HCT116 (cell line): ENCODE data around the gene FMR1. TPM values are rescaled to one million over a fixed set of nuclear protein-coding genes. Genes with fewer than 3 reads are reported as not detected.
A peak's percentile ranks its signal among the peaks of the same experiment; 100 is the strongest.

Source experiments
- ATAC-seq: fragments of 200-7000 bp; cut with Tn5 transposase; 2 replicates; pipeline ENCODE4 v1.9.1; 2020; ENCODE audit warnings: mild to moderate bottlenecking, moderate library complexity
- BruUV-seq: library from RNA; stranded (reverse); fragments of 400-500 nt; replicated peaks from 2 replicates; lab custom pipeline; 2021; lab: Mats Ljungman, UMichigan
- CTCF ChIA-PET: fragments of 300-600 bp; sonication (Branson Sonifier 250); formaldehyde crosslinking; loops from one replicate; lab custom pipeline; 2021; ENCODE audit warnings: antibody characterized with exemption; lab: Charles Lee
- POLR2A ChIA-PET: fragments of 300-600, 350-600 bp; sonication (Branson Sonifier 250); formaldehyde crosslinking; loops from one replicate; lab custom pipeline; 2021; ENCODE audit warnings: antibody characterized with exemption; lab: Charles Lee
- RAD21 ChIA-PET, 2 experiments: fragments of 300-600 bp; sonication (Branson Sonifier 250); formaldehyde crosslinking; loops; one replicate each; lab custom pipeline; 2023; ENCODE audit warnings: low total read pairs in 2 of 2; ENCODE audit not compliant: uncharacterized antibody in 2 of 2, unreplicated experiment in 2 of 2, low non-redundant PET in 1 of 2; lab: Charles Lee
- DNase-seq: peaks from one replicate; pipeline ENCODE4 v3.0.0-alpha.2; 2010; ENCODE audit warnings: low read depth, low spot score
- H2AFZ ChIP-seq: fragments of 200-600 bp; shearing (Covaris generic), sonication (generic); 2 replicates; pipeline ENCODE4 v1.6.1; 2017; ENCODE audit warnings: low read depth, mixed run types, mixed read lengths, antibody characterized with exemption, low read length; ENCODE audit not compliant: poor library complexity, severe bottlenecking
- H3K27ac ChIP-seq: 2 replicates; pipeline ENCODE4 v1.5.1; 2012; ENCODE audit warnings: low read depth, low read length
- H3K27me3 ChIP-seq: fragments of 200-600 bp; sonication (generic); 2 replicates; pipeline ENCODE4 v1.6.1; 2016; ENCODE audit warnings: mixed run types, low read length, mixed read lengths; ENCODE audit not compliant: insufficient read depth
- H3K36me3 ChIP-seq, 2 experiments: fragments of 200-500 bp in 1 of 2; fragments of 200-600 bp in 1 of 2; sonication (Bioruptor generic) in 1 of 2; sonication (generic) in 1 of 2; 2 replicates each; pipeline versions ENCODE4 v1.5.1 to v1.6.1; 2014 to 2016; ENCODE audit warnings: low read length in 2 of 2, inconsistent platforms in 1 of 2, mixed read lengths in 1 of 2, mixed run types in 1 of 2; ENCODE audit not compliant: insufficient read depth in 2 of 2, control insufficient read depth in 1 of 2
- H3K4me1 ChIP-seq, 2 experiments: fragments of 200-600 bp in 1 of 2; sonication (generic) in 1 of 2; 2 replicates each; pipeline versions ENCODE4 v1.5.1 to v1.6.1; 2012 to 2017; ENCODE audit warnings: low read length in 2 of 2, inconsistent platforms in 1 of 2, mild to moderate bottlenecking in 1 of 2, mixed read lengths in 1 of 2, mixed run types in 1 of 2, moderate library complexity in 1 of 2; ENCODE audit not compliant: insufficient read depth in 2 of 2, control insufficient read depth in 1 of 2
- H3K4me2 ChIP-seq: fragments of 200-600 bp; sonication (generic); 2 replicates; pipeline ENCODE4 v1.6.1; 2017; ENCODE audit warnings: mixed run types, low read length, mixed read lengths
- H3K4me3 ChIP-seq, 2 experiments: fragments of 200-600 bp in 1 of 2; sonication (generic) in 1 of 2; replicated peaks in 1 of 2; 2 replicates each; pipeline ENCODE4 v1.5.1; 2011 to 2016; ENCODE audit warnings: low read length in 2 of 2, control low read depth in 1 of 2, low read depth in 1 of 2, mild to moderate bottlenecking in 1 of 2, mixed read lengths in 1 of 2, mixed run types in 1 of 2
- H3K79me2 ChIP-seq: fragments of 200-600 bp; sonication (generic); 2 replicates; pipeline ENCODE4 v1.6.1; 2017; ENCODE audit warnings: mild to moderate bottlenecking, mixed run types, low read length, moderate library complexity, mixed read lengths; ENCODE audit not compliant: insufficient read depth
- H3K9ac ChIP-seq: fragments of 200-600 bp; sonication (generic); 2 replicates; pipeline ENCODE4 v1.6.1; 2016; ENCODE audit warnings: low read length, mixed read lengths
- H3K9me2 ChIP-seq: fragments of 200-600 bp; sonication (generic), shearing (Covaris generic); 2 replicates; pipeline ENCODE4 v1.6.1; 2017; ENCODE audit warnings: mixed run types, mild to moderate bottlenecking, moderate library complexity; ENCODE audit not compliant: insufficient read depth
- H3K9me3 ChIP-seq, 2 experiments: fragments of 200-500 bp in 1 of 2; fragments of 200-600 bp in 1 of 2; sonication (Bioruptor generic) in 1 of 2; sonication (generic) in 1 of 2; 2 replicates each; pipeline ENCODE4 v1.6.1; 2014 to 2017; ENCODE audit warnings: low read length in 2 of 2, mixed read lengths in 2 of 2, inconsistent platforms in 1 of 2, low read depth in 1 of 2, mild to moderate bottlenecking in 1 of 2, mixed run types in 1 of 2, moderate library complexity in 1 of 2; ENCODE audit not compliant: control insufficient read depth in 1 of 2, insufficient read depth in 1 of 2
- H4K20me1 ChIP-seq: fragments of 200-600 bp; sonication (generic), shearing (Covaris generic); 2 replicates; pipeline ENCODE4 v1.6.1; 2017; ENCODE audit warnings: mixed run types, mild to moderate bottlenecking, moderate library complexity; ENCODE audit not compliant: insufficient read depth
- CBX3 ChIP-seq: IDR thresholded peaks from 2 replicates; pipeline ENCODE4 v1.6.1; 2012; ENCODE audit warnings: low read depth
- CEBPB ChIP-seq: IDR thresholded peaks from 2 replicates; pipeline ENCODE4 v1.6.1; 2012; ENCODE audit warnings: low read depth
- EGR1 ChIP-seq: IDR thresholded peaks from 2 replicates; pipeline ENCODE4 v1.6.1; 2012; ENCODE audit warnings: low read depth
- ZFX ChIP-seq: fragments of 450-650 bp; IDR thresholded peaks from 2 replicates; pipeline ENCODE4 v1.6.1; 2017
- intact Hi-C: fragments of 100-400 bp; cut with micrococcal nuclease; formaldehyde crosslinking; loops from 2 replicates; pipeline ENCODE4 v1.10.0; 2022
- total RNA-seq: library from RNA; stranded (reverse); gene quantifications from one replicate; pipeline ENCODE4 v1.2.1, GENCODE V29; 2021; ENCODE audit not compliant: unreplicated experiment

FMR1 gene
- total RNA-seq, 1 experiment from 2014 or later, result 31.1 TPM

GRCh38 chrX:147910607-147911006, 1.1 kb upstream of the FMR1 start:
- ChIA-PET CTCF (no interaction called here), RAD21 (no interaction called here), POLR2A (no interaction called here)
- H3K4me3 ChIP-seq, result no peak overlapping the region
- H3K4me1 ChIP-seq, result peaks cover 4 to 7% of the 10 kb centered on the region in 2 experiments; a peak in 2 of 4 replicates
- no peaks in the 10 kb centered on the region for H4K20me1 ChIP-seq
- no peak overlapping the region for H3K27ac ChIP-seq
- TF ChIP-seq CBX3 (no peak), CEBPB (no peak)
- H3K9ac ChIP-seq, result no peak overlapping the region
- DNase-seq (no peak), ATAC-seq (no peak)
- intact Hi-C loops, result no loop called here
- no peak overlapping the region for H3K4me2 ChIP-seq
- no peak overlapping the region for H2AFZ ChIP-seq
- no peaks in the 10 kb centered on the region for H3K27me3 ChIP-seq
- H3K36me3 ChIP-seq, result no peaks in the 10 kb centered on the region
- H3K79me2 ChIP-seq, result peaks cover 31% of the 10 kb centered on the region
- no peaks in the 10 kb centered on the region for H3K9me2 ChIP-seq
- no peaks in the 10 kb centered on the region for H3K9me3 ChIP-seq
- no TSS peak for BruUV-seq

- CTCF ChIA-PET, result no interaction called here
- intact Hi-C loops, result no loop called here
- Histone ChIP-seq H3K9ac (peak overlapping the region; percentile 72), H3K9me3 (no peaks in the 10 kb centered on the region), H3K4me2 (peak overlapping the region; percentile 63), H3K27me3 (no peaks in the 10 kb centered on the region), H2AFZ (no peak overlapping the region), H3K27ac (peak overlapping the region; percentile 75), H3K9me2 (no peaks in the 10 kb centered on the region), H3K4me3 (peak overlapping the region; percentile 58 to 71), H3K4me1 (peaks cover 4 to 7% of the 10 kb centered on the region in 2 experiments; a peak in 2 of 4 replicates), H4K20me1 (no peaks in the 10 kb centered on the region), H3K79me2 (peaks cover 48% of the 10 kb centered on the region), H3K36me3 (no peaks in the 10 kb centered on the region)
- no peak for DNase-seq
- TF ChIP-seq ZFX (peak; percentile 67), EGR1 (no peak)
- POLR2A ChIA-PET, result no interaction called here
- no TSS peak for BruUV-seq
- peak; percentile 31 for ATAC-seq
- RAD21 ChIA-PET, result no interaction called here
Observed at GRCh38 chrX:147912093-147912801, 528 bp downstream of the FMR1 start.
